Ishikawa (cell line): ENCODE measurements around the gene FAM219A.

Experiments used
- CEBPB ChIP-seq: IDR thresholded peaks from 2 replicates; pipeline ENCODE4 v1.6.1; 2012
- CREB1 ChIP-seq: IDR thresholded peaks from 2 replicates; pipeline ENCODE4 v1.6.1; 2012; ENCODE audit warnings: low read depth
- EGR1 ChIP-seq: IDR thresholded peaks from 2 replicates; pipeline ENCODE4 v1.6.1; 2012
- EP300 ChIP-seq: IDR thresholded peaks from 2 replicates; pipeline ENCODE4 v1.6.1; 2012; ENCODE audit warnings: borderline replicate concordance
- FOXM1 ChIP-seq: IDR thresholded peaks from 2 replicates; pipeline ENCODE4 v1.6.1; 2012; ENCODE audit warnings: low read depth, borderline replicate concordance
- NFIC ChIP-seq: IDR thresholded peaks from 2 replicates; pipeline ENCODE4 v1.6.1; 2012
- RAD21 ChIP-seq: IDR thresholded peaks from 2 replicates; pipeline ENCODE4 v1.6.1; 2012; ENCODE audit warnings: low read depth
- TAF1 ChIP-seq: IDR thresholded peaks from 2 replicates; pipeline ENCODE4 v1.6.1; 2012; ENCODE audit warnings: low read depth, mild to moderate bottlenecking
- TCF12 ChIP-seq: IDR thresholded peaks from 2 replicates; pipeline ENCODE4 v1.6.1; 2012; ENCODE audit warnings: low read depth
- TEAD4 ChIP-seq: IDR thresholded peaks from 2 replicates; pipeline ENCODE4 v1.6.1; 2012
- USF1 ChIP-seq: IDR thresholded peaks from 2 replicates; pipeline ENCODE4 v1.6.1; 2012
- YY1 ChIP-seq: IDR thresholded peaks from 2 replicates; pipeline ENCODE4 v1.6.1; 2012; ENCODE audit warnings: low read depth
- ZBTB7A ChIP-seq: IDR thresholded peaks from 2 replicates; pipeline ENCODE4 v1.6.1; 2012; ENCODE audit warnings: low read depth
- TF ChIP-seq, protein P1 (sequence below): IDR thresholded peaks from 2 replicates; pipeline ENCODE4 v1.6.1; 2012
- TF ChIP-seq, protein P2 (sequence below): IDR thresholded peaks from 2 replicates; pipeline ENCODE4 v1.6.1; 2012; ENCODE audit warnings: low read depth, mild to moderate bottlenecking

Gene FAM219A

GRCh38 chr9:34362614-34363214 is 95.7 kb downstream of the FAM219A start:
- TF ChIP-seq TAF1 (no peak), USF1 (no peak), TEAD4 (no peak), RAD21 (no peak), EP300 (no peak), NFIC (no peak), TCF12 (no peak), FOXM1 (no peak), CREB1 (no peak), CEBPB (no peak), ZBTB7A (no peak)
- TF ChIP-seq, protein P1, sequence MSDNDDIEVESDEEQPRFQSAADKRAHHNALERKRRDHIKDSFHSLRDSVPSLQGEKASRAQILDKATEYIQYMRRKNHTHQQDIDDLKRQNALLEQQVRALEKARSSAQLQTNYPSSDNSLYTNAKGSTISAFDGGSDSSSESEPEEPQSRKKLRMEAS, result no peak
- TF ChIP-seq, protein P2, sequence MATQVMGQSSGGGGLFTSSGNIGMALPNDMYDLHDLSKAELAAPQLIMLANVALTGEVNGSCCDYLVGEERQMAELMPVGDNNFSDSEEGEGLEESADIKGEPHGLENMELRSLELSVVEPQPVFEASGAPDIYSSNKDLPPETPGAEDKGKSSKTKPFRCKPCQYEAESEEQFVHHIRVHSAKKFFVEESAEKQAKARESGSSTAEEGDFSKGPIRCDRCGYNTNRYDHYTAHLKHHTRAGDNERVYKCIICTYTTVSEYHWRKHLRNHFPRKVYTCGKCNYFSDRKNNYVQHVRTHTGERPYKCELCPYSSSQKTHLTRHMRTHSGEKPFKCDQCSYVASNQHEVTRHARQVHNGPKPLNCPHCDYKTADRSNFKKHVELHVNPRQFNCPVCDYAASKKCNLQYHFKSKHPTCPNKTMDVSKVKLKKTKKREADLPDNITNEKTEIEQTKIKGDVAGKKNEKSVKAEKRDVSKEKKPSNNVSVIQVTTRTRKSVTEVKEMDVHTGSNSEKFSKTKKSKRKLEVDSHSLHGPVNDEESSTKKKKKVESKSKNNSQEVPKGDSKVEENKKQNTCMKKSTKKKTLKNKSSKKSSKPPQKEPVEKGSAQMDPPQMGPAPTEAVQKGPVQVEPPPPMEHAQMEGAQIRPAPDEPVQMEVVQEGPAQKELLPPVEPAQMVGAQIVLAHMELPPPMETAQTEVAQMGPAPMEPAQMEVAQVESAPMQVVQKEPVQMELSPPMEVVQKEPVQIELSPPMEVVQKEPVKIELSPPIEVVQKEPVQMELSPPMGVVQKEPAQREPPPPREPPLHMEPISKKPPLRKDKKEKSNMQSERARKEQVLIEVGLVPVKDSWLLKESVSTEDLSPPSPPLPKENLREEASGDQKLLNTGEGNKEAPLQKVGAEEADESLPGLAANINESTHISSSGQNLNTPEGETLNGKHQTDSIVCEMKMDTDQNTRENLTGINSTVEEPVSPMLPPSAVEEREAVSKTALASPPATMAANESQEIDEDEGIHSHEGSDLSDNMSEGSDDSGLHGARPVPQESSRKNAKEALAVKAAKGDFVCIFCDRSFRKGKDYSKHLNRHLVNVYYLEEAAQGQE, result no peak

- TF ChIP-seq EGR1 (no peak), TCF12 (no peak), ZBTB7A (no peak), RAD21 (no peak), YY1 (no peak), NFIC (no peak), USF1 (no peak), TEAD4 (no peak), CEBPB (no peak), TAF1 (no peak), FOXM1 (no peak), EP300 (no peak), CREB1 (no peak)
- TF ChIP-seq, protein P1, result no peak
- TF ChIP-seq, protein P2, result no peak
These were observed 109.0 kb downstream of the FAM219A start for GRCh38 chr9:34349324-34349723.
